GM12878 (cell line): ENCODE data around the gene GPR173. TPM values are rescaled to one million over a fixed set of nuclear protein-coding genes. Genes with fewer than 3 reads are reported as not detected.
A peak's percentile ranks its signal among the peaks of the same experiment; 100 is the strongest.

Experiments
- ESRRA ChIP-seq: IDR thresholded peaks from 2 replicates; pipeline ENCODE4 v1.6.1; 2012; ENCODE audit warnings: mild to moderate bottlenecking, low read length, improper control_type of control experiment
- NBN ChIP-seq: fragments of 450-650 bp; IDR thresholded peaks from 2 replicates; pipeline ENCODE4 v1.6.1; 2016
- PAX5 ChIP-seq: IDR thresholded peaks from 2 replicates; pipeline ENCODE4 v1.6.1; 2011; ENCODE audit warnings: low read depth, low read length, borderline replicate concordance
- PAX8 ChIP-seq: fragments of 450-650 bp; IDR thresholded peaks from 2 replicates; pipeline ENCODE4 v1.6.1; 2017; ENCODE audit warnings: mild to moderate bottlenecking, moderate library complexity
- POLR2A ChIP-seq: IDR thresholded peaks from 2 replicates; pipeline ENCODE4 v1.6.1; 2011; ENCODE audit warnings: low read depth, mild to moderate bottlenecking, low read length
- RB1 ChIP-seq: fragments of 450-650 bp; formaldehyde crosslinking; IDR thresholded peaks from 2 replicates; pipeline ENCODE4 v1.6.1; 2017; ENCODE audit warnings: mild to moderate bottlenecking, borderline replicate concordance
- RUNX3 ChIP-seq: IDR thresholded peaks from 2 replicates; pipeline ENCODE4 v1.6.1; 2012; ENCODE audit warnings: low read length, inconsistent platforms
- SMC3 ChIP-seq: IDR thresholded peaks from 2 replicates; pipeline ENCODE4 v1.6.1; 2011; ENCODE audit warnings: low read length, improper control_type of control experiment, borderline replicate concordance
- polyA plus RNA-seq, 11 experiments: library from polyadenylated mRNA; depleted of rRNA in 4 of 11; unstranded in 6 of 11; stranded (reverse) in 5 of 11; fragments of >200 nt; fragmentation: Nextera tagmentation in 4 of 11; fragmentation: Illumina TruSeq in 1 of 11; extraction: Ambion mirVana in 4 of 11; extraction: Trizol in 1 of 11; gene quantifications; 1 replicate in 1 of 11; 2 replicates in 10 of 11; pipeline versions ENCODE4 v1.2.1 to v1.2.3, GENCODE V29; 2011 to 2016; ENCODE audit warnings: inconsistent platforms in 2 of 11, missing spikeins in 2 of 11, low read depth in 1 of 11
- total RNA-seq, 4 experiments: library from RNA; depleted of rRNA in 3 of 4; stranded (reverse); fragments of >200 nt in 3 of 4; fragmentation: Illumina TruSeq in 1 of 4; extraction: Trizol in 1 of 4; gene quantifications; 2 replicates each; pipeline versions ENCODE4 v1.2.1 to v1.2.3, GENCODE V29; 2013 to 2021
- TF ChIP-seq, protein P1 (sequence below): fragments of 450-650 bp; IDR thresholded peaks from 2 replicates; pipeline ENCODE4 v1.6.1; 2017; ENCODE audit warnings: mild to moderate bottlenecking, moderate library complexity
- TF ChIP-seq, protein P2 (sequence below): fragments of 450-650 bp; conservative IDR thresholded peaks from 2 replicates; pipeline ENCODE4 v1.6.1; 2017; ENCODE audit warnings: mild to moderate bottlenecking, moderate library complexity

The GPR173 gene
- total and polyA plus RNA-seq, 10 of the 15 experiments (the other 5 are each of a cell fraction or from before 2014, with no cell fraction given): 0.04 to 0.24 (median 0.12) TPM; not detected in 4

DNA sequence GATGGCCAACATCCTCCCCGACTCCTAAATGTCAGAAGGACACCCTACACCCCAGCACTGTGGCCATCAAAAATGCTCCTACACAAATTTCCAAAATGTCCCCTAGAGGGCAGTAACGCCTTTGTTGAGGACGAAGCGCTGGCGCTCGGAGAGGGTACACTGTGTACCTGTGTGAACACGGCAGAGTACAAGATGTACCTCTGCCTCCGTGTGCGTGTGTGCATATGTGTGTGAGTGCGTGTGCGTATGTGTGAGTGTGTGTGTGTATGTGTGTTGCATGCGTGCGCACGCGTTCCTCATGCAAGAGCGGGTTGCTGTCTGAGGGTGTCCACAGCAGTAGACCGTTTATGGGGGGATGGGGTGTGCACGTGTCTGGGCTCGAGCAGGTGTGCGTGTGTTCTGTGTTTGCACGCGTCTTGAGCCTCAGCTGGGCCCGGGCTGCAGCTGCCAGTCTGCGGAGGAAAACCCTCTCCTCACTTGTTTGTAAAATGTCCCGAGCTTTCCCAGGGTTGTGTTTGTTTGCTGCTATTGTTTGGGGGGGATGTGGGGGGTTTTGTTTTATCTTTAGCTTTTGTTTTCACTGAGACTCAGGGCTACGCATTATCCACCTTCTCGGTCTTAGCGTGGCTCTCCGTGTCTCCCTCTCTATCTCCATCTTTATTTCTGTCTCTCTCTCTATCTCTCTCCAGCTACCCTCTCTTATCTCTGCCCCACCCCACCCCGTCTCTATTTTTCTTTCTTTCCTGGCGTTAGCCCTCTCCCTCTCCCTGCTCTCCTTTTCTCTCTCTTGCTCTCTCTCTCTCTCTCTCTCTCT lies 23.2 kb downstream of the GPR173 start (continued):
- TF ChIP-seq RUNX3 (0 out of 2 replicates have a peak, but pooled peaks have one; percentile 4), PAX5 (no peak), PAX8 (peak; percentile 97), RB1 (peak; percentile 50; the same call in 1 of the 2 replicates), NBN (peak; percentile 65), ESRRA (no peak), POLR2A (peak; percentile 50; the same call in 1 of the 2 replicates), SMC3 (peak; percentile 58)
- TF ChIP-seq, protein P1, sequence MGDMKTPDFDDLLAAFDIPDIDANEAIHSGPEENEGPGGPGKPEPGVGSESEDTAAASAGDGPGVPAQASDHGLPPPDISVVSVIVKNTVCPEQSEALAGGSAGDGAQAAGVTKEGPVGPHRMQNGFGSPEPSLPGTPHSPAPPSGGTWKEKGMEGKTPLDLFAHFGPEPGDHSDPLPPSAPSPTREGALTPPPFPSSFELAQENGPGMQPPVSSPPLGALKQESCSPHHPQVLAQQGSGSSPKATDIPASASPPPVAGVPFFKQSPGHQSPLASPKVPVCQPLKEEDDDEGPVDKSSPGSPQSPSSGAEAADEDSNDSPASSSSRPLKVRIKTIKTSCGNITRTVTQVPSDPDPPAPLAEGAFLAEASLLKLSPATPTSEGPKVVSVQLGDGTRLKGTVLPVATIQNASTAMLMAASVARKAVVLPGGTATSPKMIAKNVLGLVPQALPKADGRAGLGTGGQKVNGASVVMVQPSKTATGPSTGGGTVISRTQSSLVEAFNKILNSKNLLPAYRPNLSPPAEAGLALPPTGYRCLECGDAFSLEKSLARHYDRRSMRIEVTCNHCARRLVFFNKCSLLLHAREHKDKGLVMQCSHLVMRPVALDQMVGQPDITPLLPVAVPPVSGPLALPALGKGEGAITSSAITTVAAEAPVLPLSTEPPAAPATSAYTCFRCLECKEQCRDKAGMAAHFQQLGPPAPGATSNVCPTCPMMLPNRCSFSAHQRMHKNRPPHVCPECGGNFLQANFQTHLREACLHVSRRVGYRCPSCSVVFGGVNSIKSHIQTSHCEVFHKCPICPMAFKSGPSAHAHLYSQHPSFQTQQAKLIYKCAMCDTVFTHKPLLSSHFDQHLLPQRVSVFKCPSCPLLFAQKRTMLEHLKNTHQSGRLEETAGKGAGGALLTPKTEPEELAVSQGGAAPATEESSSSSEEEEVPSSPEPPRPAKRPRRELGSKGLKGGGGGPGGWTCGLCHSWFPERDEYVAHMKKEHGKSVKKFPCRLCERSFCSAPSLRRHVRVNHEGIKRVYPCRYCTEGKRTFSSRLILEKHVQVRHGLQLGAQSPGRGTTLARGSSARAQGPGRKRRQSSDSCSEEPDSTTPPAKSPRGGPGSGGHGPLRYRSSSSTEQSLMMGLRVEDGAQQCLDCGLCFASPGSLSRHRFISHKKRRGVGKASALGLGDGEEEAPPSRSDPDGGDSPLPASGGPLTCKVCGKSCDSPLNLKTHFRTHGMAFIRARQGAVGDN: no peak
- TF ChIP-seq, protein P2, sequence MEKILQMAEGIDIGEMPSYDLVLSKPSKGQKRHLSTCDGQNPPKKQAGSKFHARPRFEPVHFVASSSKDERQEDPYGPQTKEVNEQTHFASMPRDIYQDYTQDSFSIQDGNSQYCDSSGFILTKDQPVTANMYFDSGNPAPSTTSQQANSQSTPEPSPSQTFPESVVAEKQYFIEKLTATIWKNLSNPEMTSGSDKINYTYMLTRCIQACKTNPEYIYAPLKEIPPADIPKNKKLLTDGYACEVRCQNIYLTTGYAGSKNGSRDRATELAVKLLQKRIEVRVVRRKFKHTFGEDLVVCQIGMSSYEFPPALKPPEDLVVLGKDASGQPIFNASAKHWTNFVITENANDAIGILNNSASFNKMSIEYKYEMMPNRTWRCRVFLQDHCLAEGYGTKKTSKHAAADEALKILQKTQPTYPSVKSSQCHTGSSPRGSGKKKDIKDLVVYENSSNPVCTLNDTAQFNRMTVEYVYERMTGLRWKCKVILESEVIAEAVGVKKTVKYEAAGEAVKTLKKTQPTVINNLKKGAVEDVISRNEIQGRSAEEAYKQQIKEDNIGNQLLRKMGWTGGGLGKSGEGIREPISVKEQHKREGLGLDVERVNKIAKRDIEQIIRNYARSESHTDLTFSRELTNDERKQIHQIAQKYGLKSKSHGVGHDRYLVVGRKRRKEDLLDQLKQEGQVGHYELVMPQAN: peak; percentile 64; the same call in 1 of the 2 replicates
